Trophoblast cell (in vitro differentiated cells and primary cell): Measurements from ENCODE around the gene NIBAN1.
A peak's percentile ranks its signal among the peaks of the same experiment; 100 is the strongest.

Source experiments
- DNase-seq, 2 donors: peaks; one replicate each; pipeline ENCODE4 v3.0.0-alpha.2; 2016
- H2AFZ ChIP-seq: 2 replicates; pipeline ENCODE4 v1.6.1; 2013; ENCODE audit warnings: low read length, moderate library complexity, mild to moderate bottlenecking; ENCODE audit not compliant: insufficient read depth, poor library complexity
- H2AK5ac ChIP-seq: 2 replicates; pipeline ENCODE4 v1.6.1; 2013; ENCODE audit warnings: mild to moderate bottlenecking, low read length
- H2BK120ac ChIP-seq: 2 replicates; pipeline ENCODE4 v1.6.1; 2013; ENCODE audit warnings: low read length, mild to moderate bottlenecking, moderate library complexity; ENCODE audit not compliant: insufficient read depth, poor library complexity
- H2BK12ac ChIP-seq: 2 replicates; pipeline ENCODE4 v1.6.1; 2013; ENCODE audit warnings: mild to moderate bottlenecking, low read length, moderate library complexity
- H2BK5ac ChIP-seq: 2 replicates; pipeline ENCODE4 v1.6.1; 2013; ENCODE audit warnings: low read length, low read depth, moderate library complexity, mild to moderate bottlenecking; ENCODE audit not compliant: poor library complexity
- H3K14ac ChIP-seq: 2 replicates; pipeline ENCODE4 v1.6.1; 2013; ENCODE audit warnings: mild to moderate bottlenecking, low read length
- H3K18ac ChIP-seq: 2 replicates; pipeline ENCODE4 v1.6.1; 2013; ENCODE audit warnings: mild to moderate bottlenecking, low read length
- H3K23ac ChIP-seq: 2 replicates; pipeline ENCODE4 v1.6.1; 2013; ENCODE audit warnings: low read length
- H3K27ac ChIP-seq: 2 replicates; pipeline ENCODE4 v1.5.1; 2013; ENCODE audit warnings: low read depth, mild to moderate bottlenecking, inconsistent platforms, low read length, moderate library complexity
- H3K27me3 ChIP-seq: 2 replicates; pipeline ENCODE4 v1.6.1; 2013; ENCODE audit warnings: inconsistent platforms, mild to moderate bottlenecking, low read length, moderate library complexity; ENCODE audit not compliant: insufficient read depth
- H3K36me3 ChIP-seq, 2 experiments: 1 replicate in 1 of 2; 2 replicates in 1 of 2; pipeline ENCODE4 v1.6.1; 2013; ENCODE audit warnings: low read length in 2 of 2, mild to moderate bottlenecking in 2 of 2, moderate library complexity in 1 of 2; ENCODE audit not compliant: insufficient read depth in 2 of 2, control insufficient read depth in 1 of 2
- H3K4ac ChIP-seq: 2 replicates; pipeline ENCODE4 v1.6.1; 2013; ENCODE audit warnings: low read depth, mild to moderate bottlenecking, low read length, moderate library complexity
- H3K4me1 ChIP-seq, 2 experiments: 1 replicate in 1 of 2; 2 replicates in 1 of 2; pipeline ENCODE4 v1.6.1; 2013; ENCODE audit warnings: low read length in 2 of 2, mild to moderate bottlenecking in 2 of 2, moderate library complexity in 1 of 2; ENCODE audit not compliant: insufficient read depth in 2 of 2, control insufficient read depth in 1 of 2
- H3K4me2 ChIP-seq: 2 replicates; pipeline ENCODE4 v1.6.1; 2013; ENCODE audit warnings: inconsistent platforms, mild to moderate bottlenecking, low read length, moderate library complexity
- H3K4me3 ChIP-seq: 2 replicates; pipeline ENCODE4 v1.5.1; 2013; ENCODE audit warnings: mild to moderate bottlenecking, low read depth, low read length, inconsistent platforms
- H3K79me1 ChIP-seq: one replicate; pipeline ENCODE4 v1.6.1; 2013; ENCODE audit warnings: low read length
- H3K79me2 ChIP-seq: 2 replicates; pipeline ENCODE4 v1.6.1; 2013; ENCODE audit warnings: low read length, mild to moderate bottlenecking; ENCODE audit not compliant: control insufficient read depth, insufficient read depth, poor library complexity
- H3K9ac ChIP-seq: 2 replicates; pipeline ENCODE4 v1.6.1; 2013; ENCODE audit warnings: mild to moderate bottlenecking, low read length
- H3K9me3 ChIP-seq: 2 replicates; pipeline ENCODE4 v1.6.1; 2013; ENCODE audit warnings: low read depth, mild to moderate bottlenecking, control low read depth, inconsistent platforms, low read length; ENCODE audit not compliant: insufficient read depth
- H4K12ac ChIP-seq: 2 replicates; pipeline ENCODE4 v1.6.1; 2013; ENCODE audit warnings: low read depth, mild to moderate bottlenecking, low read length, moderate library complexity
- H4K8ac ChIP-seq: 2 replicates; pipeline ENCODE4 v1.6.1; 2013; ENCODE audit warnings: low read depth, mild to moderate bottlenecking, low read length, moderate library complexity
- H4K91ac ChIP-seq: one replicate; pipeline ENCODE4 v1.6.1; 2013; ENCODE audit warnings: low read depth, mild to moderate bottlenecking, low read length, moderate library complexity
- WGBS: extraction: QIAGEN DNeasy Blood & Tissue Kit; methylation state at CpG from one replicate; pipeline ENCODE4 v1.1.7; 2013; ENCODE audit warnings: missing lambda C conversion rate; ENCODE audit not compliant: insufficient read length, insufficient coverage; ENCODE audit errors: extremely low coverage; 5-methylcytosine and 5-hydroxymethylcytosine counted together

Gene NIBAN1

DNA sequence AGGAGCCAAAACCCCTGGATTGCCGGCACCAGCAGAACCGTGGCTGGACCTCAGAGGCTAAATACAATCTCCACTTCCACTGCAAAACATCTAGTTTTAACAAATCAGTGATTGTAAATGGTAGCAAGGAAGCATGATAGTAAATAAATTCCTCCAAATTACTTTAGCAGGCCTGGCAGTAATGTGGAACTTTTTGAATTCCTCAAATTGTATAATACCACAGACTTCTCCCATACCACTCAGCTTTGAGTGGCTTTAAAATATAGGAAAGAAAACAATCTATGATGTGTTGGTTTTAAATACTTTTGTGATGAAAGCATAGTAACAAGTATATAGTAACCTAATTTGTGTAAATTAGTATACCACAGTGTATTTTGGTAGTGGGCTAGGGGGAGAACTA is 34.1 kb downstream of the NIBAN1 start:
- Histone ChIP-seq H3K27me3 (peaks cover 3% of the 10 kb centered on the region), H3K79me1 (no peaks in the 10 kb centered on the region), H3K36me3 (no peaks in the 10 kb centered on the region), H4K8ac (no peak overlapping the region), H2AFZ (no peak overlapping the region), H2BK5ac (no peak overlapping the region), H3K27ac (no peak overlapping the region), H3K4ac (no peak overlapping the region), H3K4me1 (no peaks in the 10 kb centered on the region), H2AK5ac (no peak overlapping the region), H4K12ac (no peak overlapping the region), H3K18ac (no peak overlapping the region), H3K14ac (no peak overlapping the region), H3K9ac (no peak overlapping the region), H3K9me3 (no peaks in the 10 kb centered on the region), H2BK12ac (no peak overlapping the region), H3K79me2 (no peaks in the 10 kb centered on the region), H3K4me2 (no peak overlapping the region), H4K91ac (peak overlapping the region; percentile 14), H2BK120ac (no peak overlapping the region), H3K23ac (no peak overlapping the region), H3K4me3 (no peak overlapping the region)
- no CpG with 5 or more reads among the region's 2 CpGs for WGBS
- DNase-seq: peak in 1 of 2 donors; percentile 38

DNA sequence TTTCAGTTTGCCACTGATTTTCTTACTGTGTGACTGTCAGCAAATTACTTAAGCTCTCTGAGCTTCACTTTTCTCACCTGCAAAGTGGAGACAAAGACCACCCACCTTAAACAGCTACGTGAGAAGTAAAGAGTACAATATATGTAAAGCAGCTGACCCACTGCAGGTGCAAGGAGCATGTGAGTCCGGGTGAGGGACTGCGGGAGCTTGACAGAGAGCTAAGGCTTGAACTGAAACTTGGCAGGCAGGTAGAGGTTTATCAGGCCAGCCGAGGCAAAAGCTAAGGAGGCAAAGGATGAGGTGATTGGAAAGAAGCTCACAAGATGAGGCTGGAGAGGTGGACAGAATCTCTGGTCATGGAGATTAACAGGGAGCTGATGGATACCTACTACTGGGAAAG is 36.6 kb downstream of the NIBAN1 start:
- Histone ChIP-seq H3K79me1 (no peaks in the 10 kb centered on the region), H3K23ac (no peak overlapping the region), H2BK12ac (no peak overlapping the region), H3K14ac (no peak overlapping the region), H3K4me1 (no peaks in the 10 kb centered on the region), H3K9me3 (no peaks in the 10 kb centered on the region), H3K18ac (no peak overlapping the region), H3K9ac (no peak overlapping the region), H2AFZ (no peak overlapping the region), H3K4me2 (no peak overlapping the region), H4K12ac (no peak overlapping the region), H2BK5ac (no peak overlapping the region), H3K4me3 (no peak overlapping the region), H4K8ac (no peak overlapping the region), H2AK5ac (no peak overlapping the region), H2BK120ac (no peak overlapping the region), H4K91ac (no peak overlapping the region), H3K27me3 (no peaks in the 10 kb centered on the region), H3K4ac (no peak overlapping the region), H3K79me2 (no peaks in the 10 kb centered on the region), H3K27ac (no peak overlapping the region), H3K36me3 (no peaks in the 10 kb centered on the region)
- WGBS: no CpG with 5 or more reads among the region's 4 CpGs
- no peak for DNase-seq

DNA sequence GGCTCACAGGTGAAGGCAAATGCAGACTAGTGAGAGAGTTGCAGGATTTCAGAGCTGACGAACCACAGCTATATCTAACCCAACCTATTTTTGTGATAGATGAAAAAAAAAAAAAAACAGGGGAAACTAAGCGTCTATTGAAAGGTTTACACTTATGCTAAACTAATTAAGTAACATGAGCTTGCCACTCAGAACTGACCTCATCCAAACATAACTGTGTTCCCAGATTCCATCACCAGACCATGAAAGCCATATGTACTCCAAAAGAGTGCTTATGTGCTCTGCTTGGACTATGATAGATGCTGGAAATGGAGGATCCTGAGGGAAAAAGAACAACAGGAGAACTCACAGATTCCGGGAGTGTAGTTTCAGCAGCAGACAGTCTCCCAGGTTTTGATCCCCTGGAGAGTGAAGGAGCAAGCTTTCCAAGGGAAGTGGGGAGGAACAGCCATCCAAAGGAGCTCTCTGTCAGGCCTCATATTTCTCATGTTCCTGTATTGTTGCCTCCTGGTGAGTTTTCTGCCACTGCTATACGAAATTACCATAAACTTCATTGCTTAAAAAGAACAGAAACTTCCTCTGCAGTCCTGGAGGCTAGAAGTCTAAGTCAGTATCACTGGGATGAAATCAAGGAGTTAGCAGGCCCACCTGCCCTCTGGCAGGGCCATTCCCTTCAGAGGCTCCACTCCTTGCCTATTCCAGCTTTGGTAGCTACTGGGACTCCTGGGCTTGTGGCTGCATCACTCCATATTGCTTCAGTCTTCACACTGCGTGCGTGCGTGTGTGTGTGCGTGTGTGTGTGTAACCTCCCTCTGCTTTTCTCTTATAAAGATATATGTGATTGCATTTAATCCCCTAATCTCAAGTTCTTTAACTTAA is 38.1 kb downstream of the NIBAN1 start:
- H3K79me1 ChIP-seq: no peaks in the 10 kb centered on the region
- H2BK5ac ChIP-seq: no peak overlapping the region
- no peak overlapping the region for H3K4me3 ChIP-seq
- no peaks in the 10 kb centered on the region for H3K9me3 ChIP-seq
- no peak overlapping the region for H3K18ac ChIP-seq
- no CpG with 5 or more reads among the region's 8 CpGs for WGBS
- DNase-seq: no peak
- no peaks in the 10 kb centered on the region for H3K79me2 ChIP-seq
- no peak overlapping the region for H4K12ac ChIP-seq
- no peak overlapping the region for H2AK5ac ChIP-seq
- H3K36me3 ChIP-seq: no peaks in the 10 kb centered on the region
- H3K4me2 ChIP-seq: no peak overlapping the region
- no peak overlapping the region for H3K4ac ChIP-seq
- H3K9ac ChIP-seq: no peak overlapping the region
- no peak overlapping the region for H2BK120ac ChIP-seq
- no peak overlapping the region for H4K91ac ChIP-seq
- no peaks in the 10 kb centered on the region for H3K27me3 ChIP-seq
- H3K4me1 ChIP-seq: no peaks in the 10 kb centered on the region
- no peak overlapping the region for H3K23ac ChIP-seq
- no peak overlapping the region for H3K27ac ChIP-seq
- H2BK12ac ChIP-seq: no peak overlapping the region
- H2AFZ ChIP-seq: no peak overlapping the region
- no peak overlapping the region for H4K8ac ChIP-seq
- H3K14ac ChIP-seq: no peak overlapping the region

DNA sequence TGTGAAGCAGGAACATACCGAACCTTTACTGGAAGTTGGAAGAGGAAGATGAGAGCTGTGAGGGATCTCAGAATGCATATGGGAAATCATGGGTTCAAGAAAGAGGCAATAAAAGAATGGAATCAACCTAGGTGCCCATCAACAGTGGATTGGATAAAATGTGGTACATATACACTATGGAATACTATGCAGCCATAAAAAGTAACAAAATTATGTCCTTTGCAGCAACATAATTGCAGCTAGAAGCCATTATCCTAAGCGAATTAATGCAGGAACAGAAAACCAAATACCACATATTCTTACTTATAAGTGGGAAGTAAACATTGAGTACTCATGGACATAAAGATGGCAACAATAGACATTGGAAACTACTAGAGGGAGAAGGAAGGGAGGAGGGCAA is 40.4 kb downstream of the NIBAN1 start:
- no peak overlapping the region for H2BK12ac ChIP-seq
- H3K79me2 ChIP-seq: no peaks in the 10 kb centered on the region
- H3K18ac ChIP-seq: no peak overlapping the region
- no peak overlapping the region for H3K23ac ChIP-seq
- WGBS: no CpG with 5 or more reads among the region's 2 CpGs
- no peaks in the 10 kb centered on the region for H3K36me3 ChIP-seq
- DNase-seq: no peak
- no peak overlapping the region for H3K14ac ChIP-seq
- no peak overlapping the region for H2BK5ac ChIP-seq
- H4K91ac ChIP-seq: no peak overlapping the region
- no peak overlapping the region for H4K12ac ChIP-seq
- no peaks in the 10 kb centered on the region for H3K27me3 ChIP-seq
- H3K9me3 ChIP-seq: no peaks in the 10 kb centered on the region
- H2AK5ac ChIP-seq: no peak overlapping the region
- no peak overlapping the region for H2AFZ ChIP-seq
- no peak overlapping the region for H3K4me2 ChIP-seq
- H4K8ac ChIP-seq: no peak overlapping the region
- H3K9ac ChIP-seq: no peak overlapping the region
- H3K4me1 ChIP-seq: no peaks in the 10 kb centered on the region
- no peak overlapping the region for H2BK120ac ChIP-seq
- H3K4me3 ChIP-seq: no peak overlapping the region
- no peak overlapping the region for H3K4ac ChIP-seq
- H3K79me1 ChIP-seq: no peaks in the 10 kb centered on the region
- H3K27ac ChIP-seq: no peak overlapping the region
